IPS-18a (cell line): ENCODE measurements around the gene PPP4R3A.
"Not testable (repeated sequence)": the region's sequence is repeated elsewhere in the genome, so short reads cannot be mapped to it uniquely, and the experiment has no call there.

ENCODE experiments used
- H3K27ac ChIP-seq: one replicate; pipeline ENCODE4 v1.5.1; 2013; ENCODE audit warnings: low read length
- H3K27me3 ChIP-seq: one replicate; pipeline ENCODE4 v1.6.1; 2013; ENCODE audit warnings: mild to moderate bottlenecking, low read length; ENCODE audit not compliant: control insufficient read depth, insufficient read depth
- H3K36me3 ChIP-seq: one replicate; pipeline ENCODE4 v1.6.1; 2013; ENCODE audit warnings: low read depth, low read length; ENCODE audit not compliant: control insufficient read depth
- H3K4me1 ChIP-seq: one replicate; pipeline ENCODE4 v1.6.1; 2013; ENCODE audit warnings: low read depth, low read length; ENCODE audit not compliant: control insufficient read depth
- H3K4me3 ChIP-seq: one replicate; pipeline ENCODE4 v1.5.1; 2013; ENCODE audit warnings: low read length
- H3K9ac ChIP-seq: one replicate; pipeline ENCODE4 v1.6.1; 2013; ENCODE audit warnings: mild to moderate bottlenecking, low read length, moderate library complexity
- H3K9me3 ChIP-seq: one replicate; pipeline ENCODE4 v1.6.1; 2013; ENCODE audit warnings: low read depth, low read length; ENCODE audit not compliant: control insufficient read depth

PPP4R3A gene

DNA sequence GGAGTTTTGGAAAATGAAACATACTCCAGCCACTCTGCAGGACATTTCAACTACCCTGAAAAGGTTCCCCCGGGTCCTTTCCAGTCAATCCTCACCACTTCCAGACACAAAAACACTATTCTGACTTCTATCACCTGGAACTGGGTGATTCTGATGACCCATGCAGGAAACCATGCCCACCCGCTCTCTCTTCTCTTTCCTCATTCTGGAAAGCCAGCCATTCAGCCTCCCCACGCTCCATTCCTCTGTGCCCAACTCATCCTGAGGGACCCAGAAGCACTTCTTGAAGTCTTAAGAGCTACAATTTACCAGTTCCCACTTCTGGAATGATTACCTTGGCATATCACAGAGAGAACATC is 95.7 kb downstream of the PPP4R3A start:
- no peak overlapping the region for H3K9ac ChIP-seq
- no peak overlapping the region for H3K4me3 ChIP-seq
- no peak overlapping the region for H3K27ac ChIP-seq
- H3K36me3 ChIP-seq, result peaks cover 4% of the 10 kb centered on the region
- H3K9me3 ChIP-seq, result no peaks in the 10 kb centered on the region
- H3K27me3 ChIP-seq, result peaks cover 7% of the 10 kb centered on the region
- peaks cover 44% of the 10 kb centered on the region for H3K4me1 ChIP-seq

DNA sequence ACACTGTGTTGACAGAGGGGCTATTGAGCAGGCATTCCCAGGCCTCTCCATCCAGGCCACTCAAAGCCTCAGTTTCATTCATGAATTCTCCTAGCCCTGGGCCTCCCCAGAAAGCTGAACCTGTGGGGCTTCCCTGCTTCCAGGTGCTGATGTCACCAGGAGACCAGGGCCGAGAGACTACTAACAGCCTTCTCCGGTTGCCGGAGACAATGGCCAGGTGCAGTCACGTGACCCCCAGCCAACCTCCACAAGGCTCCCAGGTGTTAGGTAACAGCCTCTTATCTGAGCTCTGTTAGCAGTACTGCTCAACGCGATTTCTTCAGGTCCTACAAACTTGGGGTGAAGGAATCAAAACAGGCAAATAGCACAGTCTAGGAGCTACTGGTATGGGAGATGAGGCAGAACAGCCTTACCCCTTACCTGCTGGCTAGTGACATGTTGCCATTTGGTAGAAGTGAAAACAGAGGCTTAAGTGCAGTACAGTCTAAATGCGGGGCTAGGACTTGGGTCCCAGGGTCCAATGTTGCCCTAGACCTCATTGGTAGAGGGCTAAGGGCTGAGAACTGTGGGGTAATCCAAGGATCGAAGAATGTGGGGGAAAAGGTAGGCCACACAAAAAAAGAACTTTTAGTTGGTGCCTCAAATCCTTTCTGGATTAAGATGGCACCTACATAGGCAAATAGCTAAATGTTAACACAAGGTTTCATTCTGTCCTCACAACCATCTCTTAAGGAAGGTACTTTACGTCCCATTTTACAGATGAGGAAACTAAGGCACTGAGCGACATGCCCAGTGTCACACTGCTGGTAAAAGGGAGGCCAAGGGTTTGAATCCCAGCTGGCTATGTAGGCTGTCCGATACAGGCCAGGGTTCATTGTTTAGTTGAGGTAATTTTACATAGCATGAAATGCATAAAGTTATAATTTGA is 96.3 kb downstream of the PPP4R3A start:
- no peak overlapping the region for H3K9ac ChIP-seq

DNA sequence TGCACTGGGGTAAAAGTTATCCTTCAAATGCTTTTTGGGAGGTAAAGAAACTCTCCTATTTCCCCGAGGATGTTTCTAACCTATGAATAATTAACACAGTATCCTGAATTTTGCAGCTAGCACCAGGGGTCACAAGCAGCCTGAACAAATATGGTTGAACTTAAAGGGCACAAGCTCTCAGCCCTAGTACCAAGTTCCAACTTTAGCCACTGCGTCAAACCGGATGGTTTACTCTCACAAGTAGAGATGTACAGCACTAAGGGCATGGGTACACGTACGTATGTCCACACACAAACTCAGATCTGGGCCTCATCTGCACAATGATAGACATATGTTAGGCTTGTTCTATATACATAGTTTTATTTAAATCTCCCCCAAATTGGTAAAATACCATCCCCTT is 97.2 kb downstream of the PPP4R3A start:
- Histone ChIP-seq H3K27ac (no peak overlapping the region), H3K27me3 (no peaks in the 10 kb centered on the region), H3K4me1 (peaks cover 44% of the 10 kb centered on the region), H3K4me3 (no peak overlapping the region), H3K9me3 (no peaks in the 10 kb centered on the region), H3K36me3 (peaks cover 10% of the 10 kb centered on the region), H3K9ac (no peak overlapping the region)

More for the DNA sequence above, 96.3 kb downstream of the PPP4R3A start:
- peak overlapping the region; percentile 7 for H3K27ac ChIP-seq
- H3K9me3 ChIP-seq, result no peaks in the 10 kb centered on the region
- peaks cover 44% of the 10 kb centered on the region for H3K4me1 ChIP-seq
- peak overlapping the region; percentile 23 for H3K4me3 ChIP-seq
- H3K27me3 ChIP-seq, result peaks cover 7% of the 10 kb centered on the region
- H3K36me3 ChIP-seq, result peaks cover 4% of the 10 kb centered on the region

DNA sequence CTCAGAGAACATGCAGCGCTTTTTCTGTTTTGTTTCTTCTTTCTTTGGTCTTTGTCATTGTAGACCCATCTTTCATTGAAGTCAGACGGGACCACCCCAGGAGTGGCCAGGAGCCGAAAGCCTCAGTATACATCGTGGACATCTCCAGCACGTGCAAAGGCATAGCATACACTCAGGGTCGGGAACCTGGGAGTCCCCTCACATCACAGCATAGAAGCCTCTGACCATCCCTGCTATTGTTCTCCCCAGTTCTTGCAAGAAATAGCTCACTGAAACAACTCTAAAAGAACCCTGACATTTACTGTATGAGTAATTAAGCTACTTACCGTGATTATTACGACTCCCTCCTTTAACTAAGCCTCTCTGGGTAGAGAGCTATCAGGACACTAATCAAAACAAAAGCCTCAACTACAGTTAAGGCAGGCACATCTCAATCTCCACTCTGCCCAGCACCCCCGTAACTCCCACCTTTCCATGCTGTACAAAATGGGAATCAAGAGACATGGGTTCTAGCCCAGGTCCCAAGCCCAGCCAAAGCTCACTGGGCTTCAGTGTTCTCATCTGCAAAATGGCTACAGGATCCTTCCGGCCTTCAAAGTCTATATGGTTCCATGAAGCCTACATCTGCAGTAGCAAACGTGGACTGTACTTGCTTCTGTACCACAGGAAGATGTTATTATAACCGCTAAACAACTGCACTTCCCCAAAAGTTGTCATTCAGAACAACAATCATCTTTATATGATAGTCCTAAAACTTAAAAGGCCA is 99.2 kb downstream of the PPP4R3A start:
- peaks cover 37% of the 10 kb centered on the region for H3K4me1 ChIP-seq
- peaks cover 14% of the 10 kb centered on the region for H3K36me3 ChIP-seq
- no peak overlapping the region for H3K9ac ChIP-seq
- H3K27me3 ChIP-seq, result no peaks in the 10 kb centered on the region
- H3K4me3 ChIP-seq, result no peak overlapping the region
- H3K27ac ChIP-seq, result no peak overlapping the region
- no peaks in the 10 kb centered on the region for H3K9me3 ChIP-seq

DNA sequence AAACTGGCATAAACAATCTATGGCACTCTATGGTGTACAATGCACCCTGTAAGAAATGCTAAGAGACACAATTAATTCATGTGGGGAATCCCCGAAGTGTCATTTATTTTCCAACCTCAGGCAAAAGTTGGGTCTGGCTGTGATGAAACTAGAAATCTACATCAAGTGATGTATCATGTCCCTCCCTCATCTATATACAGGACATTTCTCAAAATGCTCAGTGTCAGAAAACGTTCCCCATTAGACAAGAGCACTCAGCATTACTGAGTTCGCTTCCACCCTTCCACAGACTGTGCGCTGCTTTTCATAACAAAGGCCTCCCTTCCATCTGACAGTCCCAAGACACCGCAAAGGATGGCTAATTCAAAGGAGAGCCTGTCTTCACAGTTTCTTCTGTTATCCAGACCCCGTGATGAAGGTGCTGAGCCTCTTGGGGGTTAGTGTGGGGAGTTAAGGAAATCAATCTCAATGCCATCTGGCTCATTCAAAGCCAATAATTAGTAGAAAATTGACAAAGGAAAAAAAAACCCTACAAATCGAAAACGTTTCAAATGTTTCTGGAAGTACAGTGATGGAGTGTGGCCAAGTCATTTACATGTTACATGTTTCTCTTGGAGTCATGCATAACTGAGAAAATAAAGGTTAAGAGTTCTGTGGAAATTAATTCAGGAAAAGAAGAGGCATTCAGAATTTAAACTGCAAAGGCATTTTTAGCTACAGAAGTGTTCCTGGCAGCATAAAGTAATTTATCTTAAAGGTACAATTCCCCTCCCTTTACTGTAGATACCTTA is 100.0 kb downstream of the PPP4R3A start:
- Histone ChIP-seq H3K4me1 (peaks cover 32% of the 10 kb centered on the region), H3K27ac (no peak overlapping the region), H3K36me3 (peaks cover 14% of the 10 kb centered on the region), H3K9me3 (no peaks in the 10 kb centered on the region), H3K9ac (no peak overlapping the region), H3K4me3 (no peak overlapping the region), H3K27me3 (no peaks in the 10 kb centered on the region)

DNA sequence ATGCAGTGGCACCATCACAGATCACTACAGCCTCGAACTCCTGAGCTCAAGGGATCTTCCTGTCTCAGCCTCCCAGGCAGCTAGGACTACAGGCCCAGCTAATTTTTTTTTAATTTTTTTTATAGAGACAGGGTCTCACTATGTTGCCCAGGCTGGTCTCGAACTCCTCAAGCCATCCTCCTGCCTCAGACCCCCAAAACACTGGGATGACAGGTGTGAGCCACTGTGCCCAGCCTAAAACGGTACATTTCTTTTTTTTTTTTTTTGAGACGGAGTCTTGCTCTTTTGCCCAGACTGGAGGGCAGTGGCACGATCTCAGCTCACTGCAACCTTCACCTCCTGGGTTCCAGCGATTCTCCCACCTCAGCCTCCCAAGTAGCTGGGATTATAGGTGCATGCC is 100.9 kb downstream of the PPP4R3A start:
- not testable (repeated sequence) for H3K27ac ChIP-seq, H3K4me3 ChIP-seq, H3K9ac ChIP-seq, H3K27me3 ChIP-seq, H3K9me3 ChIP-seq
- Histone ChIP-seq H3K36me3 (peaks cover 14% of the 10 kb centered on the region), H3K4me1 (peaks cover 24% of the 10 kb centered on the region)
